Lower leg skin (tissue), 4 donors: ENCODE measurements around the gene LRIG1. TPM values are rescaled to one million over a fixed set of nuclear protein-coding genes. Genes with fewer than 3 reads are reported as not detected.

Source experiments
- DNase-seq, 2 donors: peaks; one replicate each; pipeline ENCODE4 v3.0.0-alpha.2; 2019; ENCODE audit warnings: low spot score in 2 of 2
- H3K4me3 ChIP-seq: fragments of 200-600 bp; sonication (generic); 2 replicates; pipeline ENCODE4 v1.5.1; 2017; ENCODE audit warnings: mild to moderate bottlenecking, low read depth; ENCODE audit not compliant: poor library complexity, severe bottlenecking
- POLR2A ChIP-seq, 2 donors: fragments of 450-650 bp; IDR thresholded peaks; one replicate each; pipeline ENCODE4 v1.6.1; 2016 to 2017; ENCODE audit warnings: antibody characterized with exemption in 2 of 2, mild to moderate bottlenecking in 1 of 2, moderate library complexity in 1 of 2
- WGBS, 2 donors: methylation state at CpG; one replicate each; pipeline ENCODE4 v1.1.5; 2018; 5-methylcytosine and 5-hydroxymethylcytosine counted together
- intact Hi-C: fragments of 100-400 bp; cut with DNase I; formaldehyde crosslinking; loops from one replicate; pipeline ENCODE4 v1.15.0; 2023; ENCODE audit warnings: low total_unique reads
- total RNA-seq, 4 donors: library from RNA; depleted of rRNA; stranded (reverse); fragments of >200 nt; gene quantifications; one replicate each; pipeline ENCODE4 v1.1.0, GENCODE V29; 2016
- TF ChIP-seq, protein P1 (sequence below), 3 donors: fragments of 450-650 bp; IDR thresholded peaks; one replicate each; pipeline ENCODE4 v1.5.1; 2016; ENCODE audit warnings: antibody characterized with exemption in 3 of 3, mild to moderate bottlenecking in 3 of 3, moderate library complexity in 2 of 3

LRIG1 gene
- total RNA-seq, 4 donors from 2014 or later = 53.3 to 91.5 (median 69.8) TPM

DNA sequence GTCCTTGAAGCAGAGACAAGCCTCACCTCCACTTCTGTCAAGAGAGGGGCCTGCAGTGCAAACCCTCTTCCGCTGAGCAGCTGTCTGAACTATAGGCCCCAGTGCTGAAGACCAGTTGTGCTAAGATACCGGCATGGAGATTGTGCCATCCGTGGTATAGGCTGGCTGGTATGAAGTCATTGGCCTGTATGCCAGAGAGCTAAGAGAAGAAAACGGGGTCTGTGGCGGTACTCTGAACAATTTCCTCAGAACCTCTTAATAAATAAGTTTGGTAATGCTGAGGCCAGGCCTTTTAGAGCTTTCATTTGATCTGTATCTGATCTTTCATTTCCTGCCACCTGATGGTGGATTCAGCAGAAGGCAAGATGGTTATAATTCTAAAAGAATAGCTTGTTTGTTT is 123.0 kb downstream of the LRIG1 start:
- DNase-seq = no peak
- no peak for TF ChIP-seq POLR2A (IDR thresholded peaks at IDR 0.05)
- TF ChIP-seq, protein P1, sequence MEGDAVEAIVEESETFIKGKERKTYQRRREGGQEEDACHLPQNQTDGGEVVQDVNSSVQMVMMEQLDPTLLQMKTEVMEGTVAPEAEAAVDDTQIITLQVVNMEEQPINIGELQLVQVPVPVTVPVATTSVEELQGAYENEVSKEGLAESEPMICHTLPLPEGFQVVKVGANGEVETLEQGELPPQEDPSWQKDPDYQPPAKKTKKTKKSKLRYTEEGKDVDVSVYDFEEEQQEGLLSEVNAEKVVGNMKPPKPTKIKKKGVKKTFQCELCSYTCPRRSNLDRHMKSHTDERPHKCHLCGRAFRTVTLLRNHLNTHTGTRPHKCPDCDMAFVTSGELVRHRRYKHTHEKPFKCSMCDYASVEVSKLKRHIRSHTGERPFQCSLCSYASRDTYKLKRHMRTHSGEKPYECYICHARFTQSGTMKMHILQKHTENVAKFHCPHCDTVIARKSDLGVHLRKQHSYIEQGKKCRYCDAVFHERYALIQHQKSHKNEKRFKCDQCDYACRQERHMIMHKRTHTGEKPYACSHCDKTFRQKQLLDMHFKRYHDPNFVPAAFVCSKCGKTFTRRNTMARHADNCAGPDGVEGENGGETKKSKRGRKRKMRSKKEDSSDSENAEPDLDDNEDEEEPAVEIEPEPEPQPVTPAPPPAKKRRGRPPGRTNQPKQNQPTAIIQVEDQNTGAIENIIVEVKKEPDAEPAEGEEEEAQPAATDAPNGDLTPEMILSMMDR (IDR thresholded peaks at IDR 0.05) = no peak
- intact Hi-C loops = no loop called here
- WGBS, 2 donors = 80 to 86% methylated on average over 5 of the region's 5 CpGs
- no peak overlapping the region for H3K4me3 ChIP-seq

DNA sequence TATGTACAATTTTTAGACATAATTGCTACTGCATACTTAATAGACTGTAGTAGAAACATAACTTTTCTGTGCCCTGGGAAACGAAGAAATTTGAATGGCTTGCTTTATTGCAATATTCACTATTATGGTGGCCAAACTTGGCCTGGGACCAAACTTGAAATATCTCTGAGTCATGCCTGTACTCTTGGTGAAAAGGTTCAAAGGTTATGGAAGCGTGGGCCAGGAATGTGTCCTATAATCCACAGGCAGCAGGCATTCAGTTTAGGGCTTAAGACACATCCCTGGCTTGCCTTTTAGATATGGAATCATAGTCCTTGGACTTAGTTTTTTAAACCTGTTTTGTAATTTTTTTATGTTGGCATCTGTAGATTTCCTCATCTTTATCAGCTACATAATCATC is 124.3 kb downstream of the LRIG1 start:
- 81 to 91% methylated on average over 2 of the region's 2 CpGs for WGBS, 2 donors
- intact Hi-C loops = no loop called here
- TF ChIP-seq, protein P1 (IDR thresholded peaks at IDR 0.05) = no peak
- TF ChIP-seq POLR2A (IDR thresholded peaks at IDR 0.05) = no peak
- no peak for DNase-seq
- no peak overlapping the region for H3K4me3 ChIP-seq

DNA sequence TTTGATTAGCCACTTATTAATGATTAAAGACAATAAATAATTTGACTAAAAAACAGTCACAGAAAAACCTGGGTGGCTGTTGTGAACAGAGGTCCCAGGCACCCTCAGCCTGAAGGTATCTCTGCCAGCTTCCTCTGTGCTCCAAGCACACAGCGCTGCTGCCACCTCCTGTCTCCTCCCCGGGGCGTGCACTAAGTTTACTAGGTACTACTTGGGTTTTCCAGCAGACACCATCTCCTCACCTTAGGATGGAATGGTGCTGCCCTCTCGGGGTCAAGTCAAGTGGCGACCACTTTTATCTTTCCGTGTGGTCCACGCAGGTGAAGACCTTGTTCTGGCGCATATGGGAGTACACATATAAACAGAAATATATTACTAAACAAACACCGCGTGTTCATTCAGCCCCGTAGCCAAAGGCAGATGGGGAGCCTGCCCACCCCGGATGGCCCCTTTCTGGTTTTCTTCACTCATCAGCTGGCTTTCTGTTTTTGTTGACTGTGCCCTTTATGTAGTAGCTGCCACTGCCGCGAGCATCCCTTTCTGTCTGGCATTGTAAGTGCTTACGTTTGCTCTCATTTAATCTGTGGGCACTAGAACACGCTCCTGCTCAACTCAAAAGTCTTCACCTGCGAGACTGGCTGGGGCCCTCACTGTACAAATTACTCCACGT is 128.0 kb downstream of the LRIG1 start:
- DNase-seq = peak in 1 of 2 donors; percentile 73
- TF ChIP-seq POLR2A (IDR thresholded peaks at IDR 0.05) = no peak
- TF ChIP-seq, protein P1 (IDR thresholded peaks at IDR 0.05) = no peak
- WGBS, 2 donors = 83 to 86% methylated on average over 18 of the region's 18 CpGs
- intact Hi-C loops = no loop called here
- no peak overlapping the region for H3K4me3 ChIP-seq

DNA sequence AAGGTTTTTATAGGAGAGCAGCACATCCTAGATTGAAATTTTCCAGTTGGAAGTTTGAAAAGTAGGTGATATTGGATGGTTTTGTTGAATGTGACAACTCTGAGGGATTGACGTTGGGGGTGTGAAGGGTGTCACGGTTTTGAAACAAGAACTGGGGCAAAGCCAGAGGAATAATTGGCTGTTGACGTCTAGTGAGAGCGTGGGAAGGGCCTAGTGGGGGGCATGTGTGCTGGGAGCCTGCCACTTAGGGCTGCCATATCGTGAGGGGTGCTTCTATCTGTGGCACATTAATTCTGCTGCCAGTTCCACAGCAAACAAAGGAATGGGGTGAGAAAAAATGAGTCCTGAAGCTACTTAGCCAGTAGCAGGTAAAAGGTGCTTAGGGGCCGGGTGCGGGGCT is 129.4 kb downstream of the LRIG1 start:
- WGBS, 2 donors = 81 to 84% methylated on average over 7 of the region's 7 CpGs
- no peak for TF ChIP-seq POLR2A (IDR thresholded peaks at IDR 0.05)
- TF ChIP-seq, protein P1 (IDR thresholded peaks at IDR 0.05) = no peak
- DNase-seq = no peak
- intact Hi-C loops = no loop called here
- no peak overlapping the region for H3K4me3 ChIP-seq

DNA sequence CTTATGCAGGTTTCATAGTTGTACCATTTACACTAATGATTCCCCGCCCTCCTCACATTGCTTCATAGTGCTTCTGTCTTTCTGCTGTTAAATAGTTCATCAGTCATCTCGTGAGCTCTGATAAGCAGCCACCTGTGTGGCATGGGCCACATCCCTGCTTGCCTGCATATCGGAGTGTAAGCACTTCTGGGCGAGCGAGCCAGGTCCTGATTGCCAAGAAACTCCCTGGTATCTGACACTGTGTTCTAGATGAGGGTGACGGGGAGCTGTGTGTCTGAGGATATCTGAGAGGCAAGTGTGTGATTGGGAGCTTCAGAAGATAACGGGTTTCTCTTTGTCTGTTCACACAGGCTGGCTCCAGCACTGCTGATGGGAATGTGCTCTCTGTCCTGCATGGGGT is 130.6 kb downstream of the LRIG1 start:
- 86 to 93% methylated on average over 7 of the region's 7 CpGs for WGBS, 2 donors

More for the DNA sequence above, 130.6 kb downstream of the LRIG1 start:
- intact Hi-C loops = no loop called here
- no peak for DNase-seq
- H3K4me3 ChIP-seq = no peak overlapping the region
- TF ChIP-seq, protein P1 (IDR thresholded peaks at IDR 0.05) = no peak
- no peak for TF ChIP-seq POLR2A (IDR thresholded peaks at IDR 0.05)
